Stimulated activated naive B cell treated with anti-CD40 and anti-IgM and Interleukin-4, amounts not matched to agents 10 μg/mL and 1 μg/mL and 100 μg/mL, for 72 hours (primary cell): ENCODE measurements around the gene NALCN.
A peak's percentile ranks its signal among the peaks of the same experiment; 100 is the strongest.

ENCODE experiments used
- ATAC-seq, 2 donors: fragments of 150-1000 bp; cut with Tn5 transposase; replicated peaks; 2 replicates each; pipeline ENCODE4 v1.10.0; 2021; ENCODE audit warnings: moderate library complexity in 1 of 2
- DNase-seq: peaks from one replicate; pipeline ENCODE4 v3.0.0; 2021
- H3K27ac Mint-ChIP-seq: one replicate; pipeline ENCODE4 v1.8.0; 2022; ENCODE audit warnings: mild to moderate bottlenecking, mixed read lengths
- H3K27me3 Mint-ChIP-seq, 2 donors: one replicate each; pipeline ENCODE4 v1.8.0; 2022; ENCODE audit warnings: mixed read lengths in 2 of 2
- H3K36me3 Mint-ChIP-seq, 2 donors: one replicate each; pipeline ENCODE4 v1.8.0; 2022; ENCODE audit warnings: mixed read lengths in 2 of 2, mild to moderate bottlenecking in 1 of 2
- H3K4me1 Mint-ChIP-seq, 2 donors: one replicate each; pipeline ENCODE4 v1.8.0; 2022; ENCODE audit warnings: mixed read lengths in 2 of 2, mild to moderate bottlenecking in 1 of 2
- H3K4me3 Mint-ChIP-seq, 2 donors: one replicate each; pipeline ENCODE4 v1.8.0; 2022; ENCODE audit warnings: mild to moderate bottlenecking in 2 of 2, mixed read lengths in 2 of 2, moderate library complexity in 1 of 2
- H3K9me3 Mint-ChIP-seq, 2 donors: one replicate each; pipeline ENCODE4 v1.8.0; 2022; ENCODE audit warnings: mixed read lengths in 2 of 2, mild to moderate bottlenecking in 1 of 2

The NALCN gene

GRCh38 chr13:101205408-101205807 is 210.9 kb downstream of the NALCN start:
- DNase-seq (no peak), ATAC-seq (no peak)
- no peak overlapping the region for H3K4me3 Mint-ChIP-seq
- H3K4me1 Mint-ChIP-seq, result no peaks in the 10 kb centered on the region
- H3K36me3 Mint-ChIP-seq, result no peaks in the 10 kb centered on the region
- no peaks in the 10 kb centered on the region for H3K27me3 Mint-ChIP-seq
- H3K27ac Mint-ChIP-seq, result no peak overlapping the region
- peaks cover 4 to 12% of the 10 kb centered on the region in 2 donors for H3K9me3 Mint-ChIP-seq

GRCh38 chr13:101204270-101205020 is 211.9 kb downstream of the NALCN start:
- DNase-seq (no peak), ATAC-seq (no peak)
- Mint-ChIP-seq H3K9me3 (peaks cover 6 to 13% of the 10 kb centered on the region in 2 donors), H3K4me1 (no peaks in the 10 kb centered on the region), H3K27ac (no peak overlapping the region), H3K36me3 (no peaks in the 10 kb centered on the region), H3K27me3 (no peaks in the 10 kb centered on the region), H3K4me3 (no peak overlapping the region)

- Mint-ChIP-seq H3K4me1 (no peaks in the 10 kb centered on the region), H3K27ac (no peak overlapping the region), H3K9me3 (peaks cover 2 to 7% of the 10 kb centered on the region in 2 donors), H3K4me3 (no peak overlapping the region), H3K27me3 (no peaks in the 10 kb centered on the region), H3K36me3 (no peaks in the 10 kb centered on the region)
- DNase-seq (no peak), ATAC-seq (no peak)
Measured at GRCh38 chr13:101202590-101202989, 213.7 kb downstream of the NALCN start.

GRCh38 chr13:101190976-101191375 is 225.3 kb downstream of the NALCN start:
- ATAC-seq (no peak), DNase-seq (no peak)
- Mint-ChIP-seq H3K27ac (no peak overlapping the region), H3K27me3 (no peaks in the 10 kb centered on the region), H3K4me3 (no peak overlapping the region), H3K36me3 (no peaks in the 10 kb centered on the region), H3K9me3 (peaks cover 0 to 4% of the 10 kb centered on the region in 2 donors), H3K4me1 (no peaks in the 10 kb centered on the region)

- Mint-ChIP-seq H3K4me1 (no peaks in the 10 kb centered on the region), H3K27ac (no peak overlapping the region), H3K27me3 (no peaks in the 10 kb centered on the region)
Measured at GRCh38 chr13:101190337-101190736, 226.0 kb downstream of the NALCN start.

GRCh38 chr13:101185606-101186005 is 230.7 kb downstream of the NALCN start:
- DNase-seq, result no peak
- no peak overlapping the region for H3K27ac Mint-ChIP-seq
- no peaks in the 10 kb centered on the region for H3K9me3 Mint-ChIP-seq
- H3K36me3 Mint-ChIP-seq, result no peaks in the 10 kb centered on the region
- no peak for ATAC-seq
- no peaks in the 10 kb centered on the region for H3K4me1 Mint-ChIP-seq
- H3K27me3 Mint-ChIP-seq, result no peaks in the 10 kb centered on the region
- no peak overlapping the region for H3K4me3 Mint-ChIP-seq

More at GRCh38 chr13:101190337-101190736, 226.0 kb downstream of the NALCN start:
- Mint-ChIP-seq H3K36me3 (no peaks in the 10 kb centered on the region), H3K4me3 (no peak overlapping the region), H3K9me3 (no peaks in the 10 kb centered on the region)
- DNase-seq (no peak), ATAC-seq (no peak)

- Mint-ChIP-seq H3K4me3 (no peak overlapping the region), H3K4me1 (no peaks in the 10 kb centered on the region), H3K27me3 (no peaks in the 10 kb centered on the region), H3K27ac (no peak overlapping the region), H3K36me3 (no peaks in the 10 kb centered on the region), H3K9me3 (no peaks in the 10 kb centered on the region)
- DNase-seq (no peak), ATAC-seq (no peak)
Measured at GRCh38 chr13:101181076-101181685, 235.1 kb downstream of the NALCN start.

- Mint-ChIP-seq H3K4me3 (no peak overlapping the region), H3K4me1 (no peaks in the 10 kb centered on the region), H3K9me3 (no peaks in the 10 kb centered on the region), H3K36me3 (no peaks in the 10 kb centered on the region), H3K27ac (no peak overlapping the region), H3K27me3 (no peaks in the 10 kb centered on the region)
- ATAC-seq (no peak), DNase-seq (no peak)
Measured at GRCh38 chr13:101179021-101179420, 237.3 kb downstream of the NALCN start.

- Mint-ChIP-seq H3K27me3 (no peaks in the 10 kb centered on the region), H3K36me3 (no peaks in the 10 kb centered on the region)
- DNase-seq, result no peak
Measured at GRCh38 chr13:101178406-101178805, 237.9 kb downstream of the NALCN start.

GRCh38 chr13:101170306-101170705 is 246.0 kb downstream of the NALCN start:
- no peaks in the 10 kb centered on the region for H3K36me3 Mint-ChIP-seq
- peaks cover 0 to 2% of the 10 kb centered on the region in 2 donors for H3K9me3 Mint-ChIP-seq
- DNase-seq (no peak), ATAC-seq (no peak)
- H3K27ac Mint-ChIP-seq, result no peak overlapping the region
- H3K4me1 Mint-ChIP-seq, result no peaks in the 10 kb centered on the region
- no peak overlapping the region for H3K4me3 Mint-ChIP-seq
- H3K27me3 Mint-ChIP-seq, result no peaks in the 10 kb centered on the region

More at GRCh38 chr13:101178406-101178805, 237.9 kb downstream of the NALCN start:
- Mint-ChIP-seq H3K27ac (no peak overlapping the region), H3K4me3 (no peak overlapping the region), H3K4me1 (no peaks in the 10 kb centered on the region), H3K9me3 (no peaks in the 10 kb centered on the region)
- no peak for ATAC-seq

GRCh38 chr13:101157261-101157660 is 259.0 kb downstream of the NALCN start:
- H3K4me1 Mint-ChIP-seq, result no peaks in the 10 kb centered on the region
- no peak overlapping the region for H3K27ac Mint-ChIP-seq
- H3K9me3 Mint-ChIP-seq, result no peaks in the 10 kb centered on the region
- no peak overlapping the region for H3K4me3 Mint-ChIP-seq
- no peaks in the 10 kb centered on the region for H3K36me3 Mint-ChIP-seq
- DNase-seq (no peak), ATAC-seq (no peak)
- peaks cover 0 to 13% of the 10 kb centered on the region in 2 donors for H3K27me3 Mint-ChIP-seq

- no peak overlapping the region for H3K4me3 Mint-ChIP-seq
- ATAC-seq (no peak), DNase-seq (no peak)
- peaks cover 0 to 2% of the 10 kb centered on the region in 2 donors for H3K4me1 Mint-ChIP-seq
- no peak overlapping the region for H3K27ac Mint-ChIP-seq
- H3K27me3 Mint-ChIP-seq, result peaks cover 0 to 13% of the 10 kb centered on the region in 2 donors
- no peaks in the 10 kb centered on the region for H3K9me3 Mint-ChIP-seq
- H3K36me3 Mint-ChIP-seq, result no peaks in the 10 kb centered on the region
Measured at GRCh38 chr13:101155920-101156319, 260.4 kb downstream of the NALCN start.

GRCh38 chr13:101152184-101152583 is 264.1 kb downstream of the NALCN start:
- H3K4me3 Mint-ChIP-seq, result no peak overlapping the region
- DNase-seq (no peak), ATAC-seq (no peak)
- peaks cover 0 to 3% of the 10 kb centered on the region in 2 donors for H3K4me1 Mint-ChIP-seq
- H3K36me3 Mint-ChIP-seq, result no peaks in the 10 kb centered on the region
- no peak overlapping the region for H3K27ac Mint-ChIP-seq
- peaks cover 15 to 32% of the 10 kb centered on the region in 2 donors for H3K27me3 Mint-ChIP-seq
- H3K9me3 Mint-ChIP-seq, result no peaks in the 10 kb centered on the region

GRCh38 chr13:101150998-101151397 is 265.3 kb downstream of the NALCN start:
- Mint-ChIP-seq H3K27me3 (peaks cover 15 to 35% of the 10 kb centered on the region in 2 donors), H3K9me3 (no peaks in the 10 kb centered on the region), H3K27ac (no peak overlapping the region), H3K4me3 (no peak overlapping the region), H3K36me3 (no peaks in the 10 kb centered on the region), H3K4me1 (peaks cover 0 to 3% of the 10 kb centered on the region in 2 donors)
- DNase-seq, result no peak
- peak; percentile 71 to 77 for ATAC-seq

- Mint-ChIP-seq H3K4me1 (peaks cover 0 to 3% of the 10 kb centered on the region in 2 donors), H3K27ac (no peak overlapping the region), H3K4me3 (no peak overlapping the region), H3K36me3 (no peaks in the 10 kb centered on the region), H3K27me3 (peaks cover 19 to 38% of the 10 kb centered on the region in 2 donors), H3K9me3 (no peaks in the 10 kb centered on the region)
- no peak for ATAC-seq
- no peak for DNase-seq
Measured at GRCh38 chr13:101149735-101150384, 266.4 kb downstream of the NALCN start.
